DND-41 (cell line): ENCODE results near the gene ZPBP2.

Experiments
- CTCF ChIP-seq: IDR thresholded peaks from 2 replicates; pipeline ENCODE4 v1.5.1; 2012; ENCODE audit warnings: borderline replicate concordance, low read length, moderate library complexity, mild to moderate bottlenecking; ENCODE audit not compliant: poor library complexity, severe bottlenecking; ENCODE audit errors: extremely low read depth
- EZH2 ChIP-seq: IDR thresholded peaks from 3 replicates; pipeline ENCODE4 v1.6.1; 2012; ENCODE audit warnings: borderline replicate concordance, low read depth, mild to moderate bottlenecking, moderate library complexity, low read length, inconsistent platforms; ENCODE audit not compliant: severe bottlenecking

- TF ChIP-seq EZH2 = no peak
- TF ChIP-seq CTCF = no peak
Observed at GRCh38 chr17:39838057-39838456, 29.9 kb upstream of the ZPBP2 start.
